ENCODE measurements around the gene MACROD2. TPM values are rescaled to one million over a fixed set of nuclear protein-coding genes. Genes with fewer than 3 reads are reported as not detected.

MACROD2 gene
- total RNA-seq, 1 donor from 2014 or later = 60.4 TPM

DNA sequence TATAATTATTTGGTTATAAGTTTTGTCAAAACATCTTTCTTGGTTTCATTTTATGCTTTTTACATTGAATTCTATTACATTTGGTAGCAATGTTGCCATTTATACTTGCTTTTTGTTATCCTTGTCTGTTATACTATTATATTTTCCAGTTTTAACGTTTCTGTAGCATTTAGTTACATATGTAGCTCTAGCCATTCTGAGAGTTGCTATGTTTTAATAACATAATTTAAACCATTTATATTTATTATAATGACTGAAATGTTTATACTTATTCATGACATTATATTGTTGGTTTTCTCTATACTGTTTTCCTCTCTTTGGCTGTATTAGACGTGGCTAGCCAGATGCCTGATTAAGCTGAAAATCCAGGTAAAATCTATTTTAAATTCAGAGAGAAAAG, 594.1 kb downstream of the MACROD2 start:
- DNase-seq = no peak

DNA sequence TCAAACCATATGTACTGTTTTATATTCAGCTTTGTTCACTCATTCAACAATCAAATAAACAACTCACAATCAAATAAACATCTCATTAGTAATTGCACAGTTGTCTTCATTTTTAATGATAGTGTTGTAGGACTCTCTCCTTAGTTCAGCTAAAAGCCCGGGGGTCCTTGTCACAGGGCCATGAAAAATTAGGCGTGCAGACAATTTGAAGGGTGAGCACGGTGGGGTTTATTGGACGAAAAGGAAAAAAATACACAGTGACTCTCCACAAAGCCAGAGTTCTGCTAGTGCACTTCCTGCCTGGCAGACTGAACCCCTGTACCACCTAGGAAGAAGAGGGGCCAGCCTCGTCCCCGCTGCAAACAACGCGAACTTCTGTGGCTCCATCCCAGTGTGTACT, 599.7 kb downstream of the MACROD2 start:
- DNase-seq = no peak

DNA sequence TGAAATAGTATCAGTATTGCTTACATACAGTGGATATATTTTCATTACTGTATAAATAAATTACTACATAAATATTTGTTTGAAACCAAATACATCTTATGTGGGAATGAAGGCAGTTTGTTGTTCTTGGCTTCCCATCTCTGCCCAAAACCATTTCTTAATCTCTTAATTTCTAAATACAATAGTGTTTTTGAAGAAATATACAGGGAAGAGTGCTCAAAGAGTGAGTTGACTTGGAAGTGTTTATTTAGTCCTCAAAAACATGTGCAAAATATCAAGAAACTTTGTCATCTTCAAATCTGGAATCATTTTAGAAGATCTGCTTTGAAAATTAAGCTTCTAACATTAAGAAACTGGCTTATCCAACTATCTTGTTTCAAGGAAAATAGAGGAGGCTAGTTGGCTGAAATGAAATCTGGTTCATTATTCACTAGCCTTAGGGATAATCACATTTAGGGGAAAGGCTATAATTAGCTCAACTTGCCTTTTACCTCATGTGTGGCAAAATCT, 601.9 kb downstream of the MACROD2 start:
- DNase-seq = no peak

DNA sequence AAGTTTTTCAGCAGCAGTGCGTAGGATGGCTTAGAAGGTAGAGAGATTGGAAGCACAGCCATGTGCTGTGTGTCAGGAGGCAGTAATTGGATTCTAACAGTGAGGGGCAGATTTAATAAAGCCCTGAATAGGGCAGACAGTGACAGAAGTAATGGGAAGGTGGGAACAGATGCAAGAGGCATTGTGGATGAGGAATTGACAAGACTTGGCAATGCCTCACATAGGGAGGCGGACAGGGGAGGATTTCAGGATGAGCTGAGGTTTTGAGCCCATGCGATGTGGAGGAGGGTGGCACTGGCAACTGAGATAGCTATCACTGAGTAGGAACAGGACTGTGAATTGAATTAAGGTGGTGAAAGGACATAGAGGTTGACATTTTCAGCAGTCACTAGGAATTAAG, 604.3 kb downstream of the MACROD2 start:
- DNase-seq = no peak

DNA sequence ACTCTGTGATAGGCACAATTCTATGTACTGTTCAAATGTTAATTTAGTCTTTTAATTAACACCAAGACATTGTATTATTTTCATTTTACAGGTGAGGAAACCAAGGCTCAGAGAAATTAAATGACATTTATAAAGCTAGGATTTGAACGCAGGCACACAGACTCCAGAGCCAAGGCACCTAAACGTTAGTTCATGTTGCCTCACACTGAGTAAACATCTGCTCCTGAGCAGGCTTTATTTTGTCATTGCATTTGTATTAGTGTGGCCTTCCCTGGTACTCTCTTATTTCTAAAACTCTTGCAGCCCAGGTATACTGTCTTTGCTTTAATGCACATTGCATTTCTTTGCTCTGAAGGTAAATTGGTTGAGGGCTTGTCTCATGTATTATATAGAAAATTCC, 605.2 kb downstream of the MACROD2 start:
- DNase-seq = no peak

DNA sequence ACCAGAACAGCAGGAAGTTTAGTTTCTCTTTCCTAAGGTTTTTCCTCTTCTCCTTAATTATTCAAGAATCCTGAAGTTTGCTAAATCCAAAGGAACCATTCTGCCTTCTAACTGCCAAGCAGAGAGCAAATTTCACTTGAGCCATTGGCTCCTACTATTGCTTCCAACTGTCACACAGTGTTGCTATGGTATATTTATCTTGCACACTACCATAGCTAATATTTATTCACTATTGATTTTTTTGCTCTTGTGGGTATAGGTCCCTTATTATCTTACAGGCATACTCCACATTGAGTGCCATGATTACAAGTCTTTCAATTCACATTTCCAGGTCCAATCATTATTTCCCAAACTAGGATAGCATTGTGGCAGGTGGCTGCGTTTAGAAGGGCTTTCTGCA, 608.8 kb downstream of the MACROD2 start:
- no peak for DNase-seq

DNA sequence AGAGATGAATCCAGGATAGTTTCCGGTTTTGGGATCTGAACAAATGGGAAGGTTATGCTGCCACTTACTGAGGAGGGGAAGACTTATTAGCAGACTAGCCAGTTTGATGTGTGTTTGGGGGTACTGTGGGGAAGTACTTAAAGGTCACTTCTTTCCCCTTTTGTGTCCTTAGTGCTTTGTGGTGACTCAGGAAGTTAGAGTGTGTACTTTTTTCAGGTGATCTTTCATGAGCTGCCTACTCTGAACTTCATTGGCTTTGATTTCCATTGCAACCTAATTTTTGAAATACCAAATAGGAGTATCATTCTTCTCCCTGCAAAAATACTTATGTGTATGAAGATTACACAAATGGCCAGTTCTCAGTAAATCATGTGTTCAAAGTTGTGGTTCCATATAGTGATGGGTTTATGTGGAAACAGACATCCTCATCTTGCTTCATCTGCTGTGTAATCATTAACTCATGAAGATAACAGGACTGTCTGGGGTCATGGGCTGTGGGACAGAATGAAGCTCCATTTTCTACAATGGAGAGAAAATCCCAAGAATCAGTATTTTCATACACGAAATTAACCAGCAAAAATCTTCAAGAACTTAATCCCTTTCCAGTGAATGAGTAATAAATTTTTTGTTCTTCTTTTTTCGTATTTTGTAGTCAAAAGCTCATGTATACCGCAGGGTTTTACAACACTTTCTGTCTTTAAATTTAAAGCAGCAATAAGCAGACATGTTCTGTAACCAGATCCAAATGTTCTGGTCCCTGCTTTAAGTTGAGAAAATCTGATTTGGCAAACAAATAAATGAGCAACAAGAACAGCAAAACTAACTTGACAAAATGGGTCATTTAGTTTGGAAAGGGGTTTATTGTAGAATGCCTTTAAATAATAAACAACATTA, 614.3 kb downstream of the MACROD2 start:
- DNase-seq = no peak

DNA sequence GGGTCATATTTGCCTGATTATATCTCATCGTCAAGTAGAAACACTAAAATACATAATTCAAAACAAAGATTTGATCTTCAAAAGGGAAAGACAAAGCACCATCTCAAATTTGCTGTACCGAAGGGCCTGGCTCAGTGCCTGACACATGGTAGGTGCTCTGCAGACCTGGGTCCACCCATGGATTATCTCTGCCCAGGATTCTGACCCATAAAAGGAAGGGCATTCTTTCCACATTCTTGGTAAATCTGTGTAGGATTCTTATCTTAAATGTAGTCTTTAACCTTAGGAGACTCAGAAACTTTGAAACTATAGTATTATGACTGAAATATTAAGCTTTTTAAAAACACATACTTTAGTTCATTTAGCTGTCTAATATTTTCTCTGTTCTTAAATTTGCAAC, 616.2 kb downstream of the MACROD2 start:
- DNase-seq = no peak

DNA sequence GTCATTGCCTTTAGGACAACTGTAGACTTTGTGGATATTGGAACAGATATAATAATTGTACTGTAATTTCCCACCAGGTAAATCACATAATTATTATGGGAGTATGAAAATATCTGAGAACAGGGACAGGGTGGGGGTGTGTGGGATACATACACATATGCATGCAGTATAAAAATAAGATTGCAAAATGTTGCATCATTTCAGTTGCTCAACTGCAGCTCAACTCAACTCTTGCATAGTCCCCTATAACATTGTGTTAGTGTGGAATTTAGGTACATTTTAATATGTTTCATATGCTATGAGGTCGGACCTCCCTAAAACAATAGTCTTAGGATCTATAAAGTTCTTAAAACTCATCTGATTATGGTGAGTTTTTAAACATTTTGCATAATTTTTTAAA, 617.1 kb downstream of the MACROD2 start:
- no peak for DNase-seq

DNA sequence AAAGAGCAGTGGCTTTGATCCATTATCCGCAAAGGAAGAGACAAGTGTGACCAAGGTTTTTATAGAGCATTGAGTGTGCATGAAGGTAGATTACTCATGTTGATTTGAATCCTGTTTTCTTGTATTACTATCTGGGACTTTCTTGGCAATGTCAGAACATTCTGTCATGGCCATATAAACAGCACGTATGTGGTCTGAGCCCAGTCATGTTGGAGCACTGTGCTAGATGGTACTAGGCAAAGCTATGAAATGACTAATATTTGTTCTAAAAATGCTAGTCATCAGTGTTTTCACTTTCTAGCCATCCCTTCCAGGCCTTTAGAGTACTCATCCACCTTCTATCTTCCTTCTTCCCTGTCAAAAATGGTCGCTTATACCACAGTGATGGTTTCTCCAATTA, 620.7 kb downstream of the MACROD2 start:
- no peak for DNase-seq

DNA sequence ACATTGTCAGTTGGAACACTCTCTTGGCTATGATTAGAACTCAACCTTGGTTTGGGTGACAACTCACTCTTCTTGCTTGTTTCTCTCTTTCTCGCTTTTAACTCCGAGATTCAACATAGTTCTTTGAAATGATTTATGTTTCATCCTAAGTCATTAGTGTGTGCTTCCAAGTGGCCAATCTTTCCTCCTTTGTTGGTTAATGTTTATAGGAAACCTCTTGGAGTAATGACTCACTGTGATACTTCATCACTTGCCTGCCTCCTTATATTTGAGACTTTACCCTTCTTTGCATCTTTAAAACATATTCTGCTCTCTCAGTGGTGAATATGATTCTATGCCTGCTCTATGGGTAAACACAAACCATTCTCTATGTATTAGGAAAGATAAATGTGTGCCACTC, 621.8 kb downstream of the MACROD2 start:
- DNase-seq = no peak

DNA sequence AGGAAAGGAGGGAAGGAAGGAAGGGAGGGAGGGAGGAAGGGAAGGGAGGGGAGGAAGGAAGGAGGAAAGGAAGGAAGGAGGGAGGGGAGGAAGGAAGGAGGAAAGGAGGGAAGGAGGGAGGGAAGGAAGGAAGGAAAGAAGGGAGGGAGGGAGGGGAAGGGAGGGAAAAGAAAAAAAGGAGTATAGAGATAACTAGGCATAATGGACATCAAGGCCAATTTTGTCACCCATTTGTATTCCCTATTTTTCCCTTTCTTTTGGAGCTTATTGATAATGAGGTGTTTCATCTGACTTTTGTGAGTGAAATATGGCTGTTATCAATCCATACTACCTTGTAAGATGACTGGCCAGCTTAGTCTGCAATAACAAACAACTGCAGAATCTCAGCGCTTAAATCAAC, 624.1 kb downstream of the MACROD2 start:
- no peak for DNase-seq

DNA sequence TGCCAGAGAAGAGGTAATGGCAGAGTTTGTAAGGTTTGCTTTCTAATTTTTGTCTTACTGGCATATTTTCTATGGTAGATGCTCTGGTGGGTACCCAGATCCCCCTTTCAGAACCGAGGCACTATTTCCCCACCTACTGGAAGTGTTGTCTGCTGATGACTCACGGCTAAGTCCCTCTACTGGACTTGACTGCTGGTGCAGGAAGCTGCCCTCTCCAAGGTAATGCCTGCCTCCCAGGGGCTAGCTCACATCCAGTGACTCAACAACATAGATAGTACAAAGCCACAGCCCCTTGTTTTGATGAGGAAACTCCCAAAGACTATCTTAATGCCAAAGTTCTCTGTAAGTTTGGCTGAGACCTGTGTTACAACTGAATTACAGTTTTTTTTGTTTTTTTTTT, 627.5 kb downstream of the MACROD2 start:
- no peak for DNase-seq

DNA sequence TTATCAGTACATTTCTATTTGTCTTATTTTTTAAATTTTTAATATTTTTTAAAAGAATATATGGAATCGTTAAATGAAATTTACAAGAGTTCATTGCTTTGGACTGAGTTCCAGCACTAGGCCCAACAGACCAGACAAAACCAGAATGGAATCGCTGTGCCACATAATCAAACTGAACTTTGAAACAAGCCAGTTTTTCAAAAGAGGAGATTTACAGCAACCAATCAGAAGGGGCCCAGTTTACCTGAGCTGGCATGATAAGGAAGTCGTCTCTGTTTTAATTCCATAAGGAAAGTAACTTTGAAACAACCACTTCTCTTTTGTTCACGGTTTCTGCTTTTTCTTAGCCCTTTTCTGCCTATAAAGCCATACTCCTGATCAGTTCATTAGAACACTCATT, 635.7 kb downstream of the MACROD2 start:
- no peak for DNase-seq

DNA sequence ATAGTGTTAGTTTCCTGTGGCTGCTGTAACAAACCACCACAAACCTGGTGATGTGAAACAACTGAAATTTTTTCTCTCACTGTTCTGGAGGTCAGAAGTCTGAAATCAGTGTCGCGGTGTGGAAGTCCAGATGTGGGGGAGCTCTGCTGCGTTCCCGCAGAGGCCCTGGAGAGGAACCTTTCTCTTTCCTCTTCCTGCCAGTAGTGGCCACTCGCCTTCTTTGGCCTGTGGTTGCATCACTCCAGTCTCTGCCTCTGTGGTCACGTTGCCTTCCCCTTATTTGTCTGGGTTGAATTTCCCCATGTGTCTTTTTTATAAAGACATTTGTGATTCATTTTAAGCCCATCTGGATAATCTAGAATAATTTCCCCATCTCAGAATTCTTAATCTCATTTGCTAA, 637.6 kb downstream of the MACROD2 start:
- no peak for DNase-seq

DNA sequence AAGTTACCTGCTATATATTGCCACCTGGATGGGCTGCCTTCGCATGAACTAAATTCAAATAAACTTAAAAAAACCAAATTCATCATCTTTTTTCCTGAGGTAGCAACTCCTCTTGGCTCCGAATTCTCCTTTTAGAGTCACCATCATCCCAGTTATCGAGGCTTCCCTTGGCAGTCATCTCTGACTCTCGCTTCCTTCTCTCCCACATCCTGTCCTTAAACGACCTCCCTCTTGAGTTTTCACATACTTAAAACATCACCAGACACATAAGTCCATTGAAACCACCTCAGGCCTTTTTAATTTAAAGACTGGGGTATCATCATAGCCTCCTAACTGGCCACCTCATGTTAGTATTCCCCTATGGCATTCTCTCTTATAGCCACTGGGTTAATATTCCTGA, 638.2 kb downstream of the MACROD2 start:
- no peak for DNase-seq

DNA sequence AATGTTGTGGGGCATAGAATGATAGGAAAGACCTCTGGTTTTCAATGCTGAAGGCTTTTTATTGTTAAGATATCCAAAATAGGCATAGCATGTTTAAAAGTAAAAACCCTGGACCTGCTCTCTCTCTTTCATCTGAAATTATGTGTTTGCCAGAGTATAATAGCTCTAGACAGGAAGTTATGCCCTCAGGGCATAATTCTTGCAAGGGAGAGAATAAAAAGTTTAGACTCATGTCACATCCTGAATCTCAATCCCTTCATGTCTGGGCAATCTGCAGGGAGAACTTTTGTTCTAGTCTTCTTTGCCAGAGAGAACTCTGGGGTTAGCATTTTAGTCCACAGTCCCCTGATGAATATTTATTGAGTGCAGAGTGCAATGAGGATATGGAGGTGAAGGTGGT, 639.3 kb downstream of the MACROD2 start:
- no peak for DNase-seq

DNA sequence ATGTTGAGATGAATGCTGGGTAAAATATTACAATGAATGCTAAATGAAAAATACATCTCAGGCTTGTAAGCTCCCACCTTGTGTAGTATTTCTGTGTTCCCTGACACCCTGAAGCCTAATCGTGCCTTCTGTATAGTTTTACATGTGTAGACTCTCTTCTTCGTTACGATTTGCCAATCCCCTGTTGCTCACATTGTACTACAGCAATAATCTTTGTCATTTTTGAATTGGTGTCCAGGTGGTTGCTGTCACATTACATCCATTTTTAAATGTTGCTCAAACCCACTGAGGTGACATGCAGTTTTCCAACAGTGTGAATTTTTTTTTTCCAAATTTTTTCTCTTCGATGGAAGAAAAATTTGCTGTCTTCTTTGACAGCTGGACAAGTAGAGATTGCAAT, 642.1 kb downstream of the MACROD2 start:
- no peak for DNase-seq

DNA sequence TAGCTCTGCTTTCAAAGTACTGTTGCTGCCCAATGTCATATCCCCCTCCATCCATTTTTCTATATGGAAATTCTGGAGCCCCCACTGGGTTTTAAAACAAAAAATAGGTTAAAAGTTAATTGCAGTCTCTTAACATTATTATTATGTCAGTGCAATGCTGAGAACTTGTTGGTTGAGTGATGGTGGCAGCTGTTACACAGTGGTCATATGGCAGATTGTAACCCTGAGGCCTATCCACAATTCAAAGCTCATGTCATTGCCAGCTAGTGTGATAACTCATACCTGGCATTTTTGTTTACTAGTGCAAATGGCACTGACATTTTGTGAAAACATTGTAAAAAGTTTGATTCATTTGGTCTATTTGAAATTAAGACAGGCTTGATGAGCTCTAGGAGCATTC, 647.8 kb downstream of the MACROD2 start:
- DNase-seq = no peak

DNA sequence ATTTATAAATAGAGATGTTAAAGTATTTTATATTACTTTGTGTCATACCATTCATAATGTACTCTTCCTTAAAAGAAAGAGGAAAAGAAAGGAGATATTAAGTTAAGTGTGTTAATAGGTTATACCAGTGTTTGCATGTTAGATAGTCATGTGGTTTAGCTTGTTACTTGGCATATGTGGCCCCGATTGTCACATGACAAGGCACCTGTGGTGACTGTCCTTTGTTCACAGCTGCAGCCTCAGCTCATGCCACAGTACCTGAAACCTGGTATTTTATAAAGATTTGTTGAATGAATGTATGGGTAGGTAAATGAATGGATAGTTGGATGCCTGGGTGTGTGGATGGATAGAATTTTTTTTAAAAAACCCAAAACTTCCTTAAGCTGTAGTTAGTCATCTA, 648.2 kb downstream of the MACROD2 start:
- DNase-seq = no peak

DNA sequence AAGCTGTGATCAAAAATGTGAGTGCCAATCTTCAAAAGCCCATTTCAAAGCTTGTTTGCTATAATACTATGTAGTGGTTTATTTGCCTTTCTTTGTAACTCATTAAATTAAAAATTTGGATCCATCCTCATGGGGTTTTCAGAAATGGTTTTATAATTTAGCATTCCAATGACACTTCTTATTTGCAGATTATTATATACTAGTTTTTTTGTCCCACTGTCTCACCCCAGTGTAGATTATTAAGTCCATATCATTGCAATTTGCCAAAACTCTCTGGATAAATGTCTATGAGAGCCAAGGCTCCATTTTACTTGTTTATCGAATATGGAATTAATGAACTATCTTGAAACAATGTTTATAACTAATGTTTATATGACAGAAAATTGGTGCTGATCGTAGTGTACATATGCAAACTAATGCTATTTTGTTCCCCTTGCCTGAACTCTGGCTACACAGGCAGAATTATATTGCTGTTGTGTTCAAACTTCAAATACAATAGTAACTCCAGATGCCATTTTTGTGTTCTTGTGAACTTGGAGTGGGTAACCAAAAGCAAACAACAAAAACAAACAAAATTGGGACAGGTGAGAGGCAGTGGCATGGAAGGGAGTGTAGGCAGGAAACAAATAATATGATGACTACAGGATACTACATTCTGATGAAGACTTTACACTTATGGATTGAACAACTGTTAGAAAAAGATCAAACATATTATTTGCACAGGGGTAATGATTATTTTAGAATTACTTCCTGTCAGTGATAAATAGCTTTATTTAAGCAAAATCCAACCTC, 649.2 kb downstream of the MACROD2 start:
- no peak for DNase-seq

DNA sequence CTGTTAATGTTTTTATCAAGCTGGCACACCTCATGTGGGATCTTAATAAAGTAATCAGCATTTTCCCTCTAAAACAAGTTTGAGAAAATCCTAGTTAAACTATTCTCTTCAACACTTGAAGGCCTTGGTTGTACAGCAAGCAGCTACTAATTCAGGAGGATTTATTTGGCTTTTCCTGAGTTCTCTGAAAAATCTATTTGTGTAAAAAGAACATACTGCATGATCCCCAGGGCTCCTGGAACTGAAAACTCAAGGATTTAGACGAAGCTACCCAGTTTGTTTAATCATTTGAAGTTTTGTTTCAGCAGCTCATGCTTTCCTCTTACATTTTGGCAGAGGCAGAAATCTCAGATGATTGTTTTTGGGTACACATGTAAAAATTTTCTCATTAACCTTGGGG, 651.7 kb downstream of the MACROD2 start:
- DNase-seq = no peak

DNA sequence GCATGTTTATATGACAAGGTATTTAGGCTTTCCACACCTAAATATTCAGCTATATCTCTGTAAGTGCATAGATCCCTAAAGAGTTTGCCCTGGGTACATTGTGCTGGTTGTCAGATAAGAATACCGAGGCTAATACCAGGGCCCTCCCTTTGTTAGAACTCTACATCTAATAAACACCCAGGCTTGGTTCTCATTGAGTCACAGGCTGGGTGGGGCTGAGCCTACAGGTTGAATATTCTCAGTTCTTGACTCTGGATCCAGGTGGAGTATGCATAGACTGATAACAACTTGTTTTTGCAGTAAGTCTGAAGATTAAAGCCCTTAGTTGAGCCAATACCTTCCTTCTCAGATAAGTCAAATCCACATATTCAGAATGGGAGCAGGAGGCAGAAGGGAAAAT, 654.3 kb downstream of the MACROD2 start:
- no peak for DNase-seq

Data from occipital lobe (tissue), 2 donors.